Liver (tissue), 9 donors: ENCODE measurements around the gene WWP2. TPM values are rescaled to one million over a fixed set of nuclear protein-coding genes. Genes with fewer than 3 reads are reported as not detected.

Experiments
- DNase-seq: peaks from one replicate; pipeline ENCODE4 v3.0.0-alpha.2; 2017; ENCODE audit warnings: low spot score
- H3K27ac ChIP-seq, 2 donors: one replicate each; pipeline ENCODE4 v1.7.0; 2013; ENCODE audit warnings: inconsistent platforms in 2 of 2, low read length in 2 of 2, control low read depth in 1 of 2, low read depth in 1 of 2, mild to moderate bottlenecking in 1 of 2
- H3K27me3 ChIP-seq, 4 donors: one replicate each; pipeline versions ENCODE4 v1.6.1 to v1.7.0; 2013; ENCODE audit warnings: low read length in 3 of 4, inconsistent platforms in 1 of 4, mild to moderate bottlenecking in 1 of 4, moderate library complexity in 1 of 4; ENCODE audit not compliant: control insufficient read depth in 4 of 4, insufficient read depth in 4 of 4
- H3K36me3 ChIP-seq, 4 donors: one replicate each; pipeline versions ENCODE4 v1.6.1 to v1.7.0; 2013; ENCODE audit warnings: low read length in 3 of 4, mild to moderate bottlenecking in 3 of 4, low read depth in 1 of 4, moderate library complexity in 1 of 4; ENCODE audit not compliant: control insufficient read depth in 4 of 4, insufficient read depth in 3 of 4
- H3K4me1 ChIP-seq, 4 donors: one replicate each; pipeline versions ENCODE4 v1.6.1 to v1.7.0; 2013; ENCODE audit warnings: low read length in 3 of 4, mild to moderate bottlenecking in 3 of 4, moderate library complexity in 1 of 4; ENCODE audit not compliant: control insufficient read depth in 4 of 4, insufficient read depth in 4 of 4
- H3K4me3 ChIP-seq, 3 donors: one replicate each; pipeline versions ENCODE4 v1.6.1 to v1.7.0; 2013; ENCODE audit warnings: low read length in 3 of 3, control low read depth in 1 of 3, low read depth in 1 of 3, mild to moderate bottlenecking in 1 of 3
- H3K9ac ChIP-seq, 2 donors: one replicate each; pipeline ENCODE4 v1.7.0; 2013; ENCODE audit warnings: low read length in 2 of 2, mild to moderate bottlenecking in 2 of 2, moderate library complexity in 2 of 2, control low read depth in 1 of 2, low read depth in 1 of 2
- H3K9me3 ChIP-seq, 4 donors: one replicate each; pipeline versions ENCODE4 v1.6.1 to v1.7.0; 2013; ENCODE audit warnings: low read length in 3 of 4; ENCODE audit not compliant: control insufficient read depth in 4 of 4
- ATF3 ChIP-seq: IDR thresholded peaks from 2 replicates; pipeline ENCODE4 v1.6.1; 2016; ENCODE audit warnings: antibody characterized with exemption
- CTCF ChIP-seq: fragments of 150-350 bp; IDR thresholded peaks from 2 replicates; pipeline ENCODE4 v1.5.1; 2017; ENCODE audit warnings: improper control_type of control experiment, low read depth, low read length; ENCODE audit not compliant: missing input control
- FOXA1 ChIP-seq: IDR thresholded peaks from 2 replicates; pipeline ENCODE4 v1.6.1; 2016; ENCODE audit warnings: antibody characterized with exemption
- FOXA2 ChIP-seq: IDR thresholded peaks from 2 replicates; pipeline ENCODE4 v1.6.1; 2016; ENCODE audit warnings: antibody characterized with exemption
- GABPA ChIP-seq, 2 donors: IDR thresholded peaks in 1 of 2; conservative IDR thresholded peaks in 1 of 2; 2 replicates each; pipeline ENCODE4 v1.6.1; 2016; ENCODE audit warnings: antibody characterized with exemption in 2 of 2, mild to moderate bottlenecking in 1 of 2, moderate library complexity in 1 of 2
- HNF4A ChIP-seq, 2 donors: conservative IDR thresholded peaks; 2 replicates each; pipeline ENCODE4 v1.6.1; 2016; ENCODE audit warnings: antibody characterized with exemption in 2 of 2, mild to moderate bottlenecking in 2 of 2
- JUND ChIP-seq, 2 donors: IDR thresholded peaks; 2 replicates each; pipeline ENCODE4 v1.6.1; 2016; ENCODE audit warnings: antibody characterized with exemption in 2 of 2
- REST ChIP-seq: IDR thresholded peaks from 2 replicates; pipeline ENCODE4 v1.6.1; 2016; ENCODE audit warnings: antibody characterized with exemption, mild to moderate bottlenecking
- RXRA ChIP-seq, 2 donors: IDR thresholded peaks; 2 replicates each; pipeline ENCODE4 v1.6.1; 2017 to 2018; ENCODE audit warnings: antibody characterized with exemption in 2 of 2, mild to moderate bottlenecking in 1 of 2
- SP1 ChIP-seq: IDR thresholded peaks from 2 replicates; pipeline ENCODE4 v1.6.1; 2018; ENCODE audit warnings: antibody characterized with exemption, mild to moderate bottlenecking
- TAF1 ChIP-seq: conservative IDR thresholded peaks from 2 replicates; pipeline ENCODE4 v1.6.1; 2016; ENCODE audit warnings: antibody characterized with exemption, mild to moderate bottlenecking
- ZBTB33 ChIP-seq: IDR thresholded peaks from 2 replicates; pipeline ENCODE4 v1.6.1; 2016; ENCODE audit warnings: antibody characterized with exemption
- WGBS: extraction: QIAGEN DNeasy Blood & Tissue Kit; methylation state at CpG from one replicate; pipeline ENCODE4 v1.1.7; 2013; 5-methylcytosine and 5-hydroxymethylcytosine counted together
- polyA plus RNA-seq, 2 donors: library from polyadenylated mRNA; stranded (reverse) in 1 of 2; unstranded in 1 of 2; fragments of 200-250 nt in 1 of 2; fragments of >200 nt in 1 of 2; fragmentation: Nextera tagmentation in 1 of 2; extraction: Ambion mirVana in 1 of 2; gene quantifications; one replicate each; pipeline versions ENCODE4 v1.2.1 to v1.2.3, GENCODE V29; 2013 to 2015
- total RNA-seq, 2 donors: library from RNA; depleted of rRNA; stranded (reverse); fragments of >200 nt; gene quantifications; one replicate each; pipeline ENCODE4 v1.2.3, GENCODE V29; 2014
- donor health status: healthy.
- donor health status: healthy.
- donor health status: healthy.
- donor health status: healthy.
- donor health status: healthy.

The WWP2 gene
- total and polyA plus RNA-seq, 4 donors: 8.6 to 22.7 (median 13.6) TPM

GRCh38 chr16:69939821-69940585 is 177.9 kb downstream of the WWP2 start:
- TF ChIP-seq REST (no peak), TAF1 (no peak), FOXA2 (no peak), ZBTB33 (no peak)
- Histone ChIP-seq H3K36me3 (peaks cover 6 to 39% (median 18%) of the 10 kb centered on the region in 4 donors), H3K27me3 (no peaks in the 10 kb centered on the region), H3K9ac (no peak overlapping the region), H3K4me1 (peaks cover 2 to 20% (median 12%) of the 10 kb centered on the region in 4 donors), H3K27ac (no peak overlapping the region), H3K4me3 (no peak overlapping the region), H3K9me3 (no peaks in the 10 kb centered on the region)
- DNase-seq: no peak
- 96% methylated on average over 26 of the region's 26 CpGs for WGBS

- no peak for DNase-seq
- 93% methylated on average over 13 of the region's 13 CpGs for WGBS
- Histone ChIP-seq H3K9ac (no peak overlapping the region), H3K27ac (peak overlapping the region in 1 of 2 donors; percentile 91), H3K4me1 (peaks cover 2 to 20% (median 12%) of the 10 kb centered on the region in 4 donors), H3K4me3 (no peak overlapping the region), H3K36me3 (peaks cover 5 to 34% (median 17%) of the 10 kb centered on the region in 4 donors), H3K9me3 (no peaks in the 10 kb centered on the region), H3K27me3 (no peaks in the 10 kb centered on the region)
- TF ChIP-seq FOXA1 (no peak), HNF4A (conservative IDR thresholded peaks at IDR 0.05) (peak in 1 of 2 donors; percentile 9)
Measured at GRCh38 chr16:69940676-69941075, 178.5 kb downstream of the WWP2 start.

- WGBS: 45% methylated on average over 28 of the region's 28 CpGs
- H3K36me3 ChIP-seq: peaks cover 0 to 28% (median 12%) of the 10 kb centered on the region in 4 donors
- H3K27me3 ChIP-seq: no peaks in the 10 kb centered on the region
- H3K9ac ChIP-seq: no peak overlapping the region
- peaks cover 2 to 20% (median 12%) of the 10 kb centered on the region in 4 donors for H3K4me1 ChIP-seq
- H3K4me3 ChIP-seq: no peak overlapping the region
- peak overlapping the region; percentile 89 to 91 for H3K27ac ChIP-seq
- H3K9me3 ChIP-seq: no peaks in the 10 kb centered on the region
- DNase-seq: no peak
- no peak for TF ChIP-seq ATF3
- peak; percentile 51 for TF ChIP-seq REST
- no peak for TF ChIP-seq TAF1
- TF ChIP-seq SP1: peak; percentile 80
- peak; percentile 69 to 78 for TF ChIP-seq RXRA (IDR thresholded peaks at IDR 0.05)
- no peak for TF ChIP-seq JUND (IDR thresholded peaks at IDR 0.05)
- TF ChIP-seq CTCF: no peak
- peak; percentile 91 for TF ChIP-seq FOXA2
- no peak for TF ChIP-seq GABPA (IDR thresholded peaks at IDR 0.05 in 1 of 2, conservative IDR thresholded peaks at IDR 0.05 in 1 of 2)
Measured at GRCh38 chr16:69941251-69942098, 179.3 kb downstream of the WWP2 start.
